GM12892 (cell line): Measurements from ENCODE around the gene FRAS1.
A peak's percentile ranks its signal among the peaks of the same experiment; 100 is the strongest.
"Not testable (repeated sequence)": the region's sequence is repeated elsewhere in the genome, so short reads cannot be mapped to it uniquely, and the experiment has no call there.

ENCODE experiments used
- DNase-seq: peaks from one replicate; pipeline ENCODE4 v3.0.0; 2011; ENCODE audit not compliant: insufficient read length
- FAIRE-seq: peaks from 2 replicates; lab custom pipeline; 2011; peaks lifted over from hg19 to GRCh38; lab: Jason Lieb, UNC
- POLR2A ChIP-seq: IDR thresholded peaks from 2 replicates; pipeline ENCODE4 v1.6.1; 2011; ENCODE audit warnings: low read depth, low read length, control low read depth
- POLR2AphosphoS5 ChIP-seq: IDR thresholded peaks from 2 replicates; pipeline ENCODE4 v1.6.1; 2011; ENCODE audit warnings: low read depth, low read length, control low read depth
- TAF1 ChIP-seq: IDR thresholded peaks from 2 replicates; pipeline ENCODE4 v1.6.1; 2011; ENCODE audit warnings: low read depth, mild to moderate bottlenecking, control low read depth, low read length, borderline replicate concordance

The FRAS1 gene

DNA sequence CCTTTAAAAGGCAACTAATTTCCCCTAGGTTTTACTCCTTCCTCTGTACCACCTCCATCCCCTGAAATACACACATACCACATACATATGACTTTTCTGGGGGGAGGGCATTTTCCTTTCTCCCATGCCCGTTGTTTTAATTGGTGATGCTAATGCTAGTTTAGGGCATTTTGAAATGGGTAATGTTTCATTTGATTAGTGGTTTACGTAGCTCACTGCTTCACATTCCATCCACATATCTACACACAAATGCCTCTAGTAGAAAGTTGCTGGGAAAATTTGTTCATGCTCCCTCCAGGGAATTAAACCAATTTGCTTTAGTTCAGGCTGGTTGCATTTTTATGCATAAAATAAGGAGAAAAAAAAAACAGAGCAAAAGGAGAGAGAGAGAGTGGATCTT is 231.2 kb downstream of the FRAS1 start:
- FAIRE-seq: no peak
- DNase-seq: no peak
- TF ChIP-seq POLR2AphosphoS5 (no peak), POLR2A (no peak), TAF1 (no peak)

DNA sequence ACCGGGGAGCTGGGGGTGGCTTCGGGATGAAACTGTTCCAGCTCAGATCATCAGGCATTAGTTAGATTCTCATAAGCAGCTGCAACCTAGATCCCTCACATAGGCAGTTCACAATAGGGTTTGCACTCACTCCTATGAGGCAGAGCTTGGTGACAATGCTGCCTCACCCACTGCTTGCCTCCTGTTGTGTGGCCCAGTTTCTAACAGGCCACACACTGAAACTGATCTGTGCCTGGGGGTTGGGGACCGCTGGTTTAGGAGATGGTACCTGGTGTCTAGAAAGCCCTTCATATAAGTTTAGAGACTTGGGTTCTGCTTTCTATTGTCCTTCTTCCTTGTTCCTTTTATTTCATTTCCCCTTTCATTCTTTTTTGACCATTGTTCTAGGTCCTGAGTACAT is 234.2 kb downstream of the FRAS1 start:
- DNase-seq (no peak), FAIRE-seq (no peak)
- no peak for TF ChIP-seq TAF1
- TF ChIP-seq POLR2A: no peak
- TF ChIP-seq POLR2AphosphoS5: no peak

DNA sequence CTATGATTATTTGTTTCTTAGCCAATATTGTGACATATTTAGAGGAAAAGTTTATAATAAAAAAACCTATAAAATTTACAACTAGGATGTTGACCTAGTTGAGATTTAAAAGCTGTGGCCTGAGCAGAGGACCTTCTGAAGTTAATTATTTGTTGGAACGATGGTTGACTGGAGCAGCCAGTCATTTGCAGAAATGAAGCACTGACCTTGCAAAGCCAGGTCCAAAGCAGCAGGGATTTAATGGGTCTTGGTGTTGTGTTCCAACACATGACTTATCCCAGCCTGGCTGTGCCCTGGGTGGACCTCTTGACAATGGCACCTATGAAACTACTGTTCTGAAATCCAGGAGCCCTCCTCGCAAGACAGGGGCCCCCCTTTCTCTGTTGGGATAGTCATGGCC is 235.2 kb downstream of the FRAS1 start:
- no peak for FAIRE-seq
- TF ChIP-seq POLR2A: no peak
- TF ChIP-seq POLR2AphosphoS5: no peak
- no peak for TF ChIP-seq TAF1
- DNase-seq: no peak

DNA sequence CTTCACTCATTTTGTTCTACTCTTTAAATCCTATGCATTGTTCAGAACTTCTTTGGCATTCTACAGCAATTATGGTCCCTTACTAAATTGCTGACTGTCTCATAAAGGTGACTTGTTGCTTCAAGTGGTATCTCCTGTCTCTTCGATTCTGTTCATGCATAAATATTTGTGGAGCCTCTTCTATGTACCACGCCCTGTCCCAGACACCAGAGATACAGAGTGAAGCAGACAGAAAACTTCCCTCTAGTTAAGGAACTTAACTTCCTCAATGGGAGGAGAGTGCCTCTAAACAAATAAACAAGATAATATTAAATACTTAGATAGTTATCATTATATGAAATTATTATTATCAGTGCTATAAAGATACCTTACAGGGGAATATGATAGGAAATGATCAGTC is 235.7 kb downstream of the FRAS1 start:
- DNase-seq: no peak
- TF ChIP-seq TAF1 (no peak), POLR2A (no peak), POLR2AphosphoS5 (no peak)
- FAIRE-seq: no peak

DNA sequence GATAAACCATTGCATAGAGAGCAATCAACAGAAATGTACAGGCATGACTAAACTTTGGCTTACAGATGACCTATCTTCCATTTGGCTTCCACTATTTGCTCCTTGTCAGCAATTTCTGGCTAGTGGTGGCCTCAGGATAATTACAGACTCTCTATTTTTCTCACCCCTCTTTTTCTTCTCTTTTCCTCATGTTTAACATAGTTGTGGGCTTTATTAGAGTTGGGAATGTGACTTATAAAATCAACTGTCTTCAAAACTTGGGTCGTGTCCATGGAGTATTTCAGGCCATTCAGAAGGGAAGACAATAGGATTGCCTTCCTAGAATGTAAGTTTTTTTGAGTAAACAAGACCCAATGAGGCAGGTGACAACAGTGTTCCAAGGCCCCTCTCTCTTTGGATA is 236.2 kb downstream of the FRAS1 start:
- DNase-seq (no peak), FAIRE-seq (no peak)
- no peak for TF ChIP-seq POLR2A

DNA sequence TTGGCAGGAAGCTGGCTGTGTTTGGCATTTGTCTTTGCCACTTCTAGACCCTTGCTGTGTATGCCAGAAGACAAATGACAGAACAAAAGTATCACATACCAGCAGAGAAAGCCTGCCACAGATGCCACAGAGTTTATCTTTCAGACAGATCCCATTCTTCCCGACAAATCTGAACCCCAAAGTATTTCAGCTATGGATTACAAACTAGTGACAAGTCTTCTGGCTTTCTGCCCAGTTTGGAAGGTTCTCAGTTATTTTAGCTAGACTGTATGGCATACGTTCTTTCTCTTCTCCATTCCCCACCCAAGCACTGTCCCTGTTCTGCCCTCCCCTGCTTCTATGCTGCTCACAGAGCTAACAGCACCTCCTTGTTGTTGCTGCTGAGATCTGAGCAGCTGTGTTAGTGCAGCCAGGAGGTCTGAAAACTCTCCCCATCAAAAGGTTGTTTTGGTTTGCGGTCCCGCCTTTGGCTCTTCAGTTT is 236.7 kb downstream of the FRAS1 start:
- no peak for FAIRE-seq
- no peak for TF ChIP-seq POLR2AphosphoS5
- no peak for TF ChIP-seq POLR2A
- no peak for DNase-seq

DNA sequence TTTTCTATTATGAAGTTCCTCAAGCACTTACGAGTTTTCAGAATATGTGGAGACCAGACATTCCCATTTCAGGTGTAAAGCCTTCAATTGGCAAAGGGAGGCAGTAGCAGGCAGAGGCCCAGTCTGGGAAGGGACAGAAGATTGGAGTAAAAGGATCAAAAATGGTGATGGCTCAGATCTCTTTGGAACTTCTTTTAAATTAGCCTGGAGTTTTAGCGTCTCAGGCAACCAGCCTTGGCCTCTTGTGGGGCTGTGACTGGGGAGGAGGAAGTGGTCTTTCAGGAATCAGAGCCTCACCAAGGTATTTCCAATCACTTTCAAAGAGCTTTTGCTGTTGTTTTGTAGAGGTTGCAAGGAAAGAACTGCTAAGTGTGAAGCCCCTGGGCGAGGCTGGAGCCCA is 239.1 kb downstream of the FRAS1 start:
- no peak for FAIRE-seq
- TF ChIP-seq TAF1 (no peak), POLR2AphosphoS5 (no peak), POLR2A (no peak)
- no peak for DNase-seq

DNA sequence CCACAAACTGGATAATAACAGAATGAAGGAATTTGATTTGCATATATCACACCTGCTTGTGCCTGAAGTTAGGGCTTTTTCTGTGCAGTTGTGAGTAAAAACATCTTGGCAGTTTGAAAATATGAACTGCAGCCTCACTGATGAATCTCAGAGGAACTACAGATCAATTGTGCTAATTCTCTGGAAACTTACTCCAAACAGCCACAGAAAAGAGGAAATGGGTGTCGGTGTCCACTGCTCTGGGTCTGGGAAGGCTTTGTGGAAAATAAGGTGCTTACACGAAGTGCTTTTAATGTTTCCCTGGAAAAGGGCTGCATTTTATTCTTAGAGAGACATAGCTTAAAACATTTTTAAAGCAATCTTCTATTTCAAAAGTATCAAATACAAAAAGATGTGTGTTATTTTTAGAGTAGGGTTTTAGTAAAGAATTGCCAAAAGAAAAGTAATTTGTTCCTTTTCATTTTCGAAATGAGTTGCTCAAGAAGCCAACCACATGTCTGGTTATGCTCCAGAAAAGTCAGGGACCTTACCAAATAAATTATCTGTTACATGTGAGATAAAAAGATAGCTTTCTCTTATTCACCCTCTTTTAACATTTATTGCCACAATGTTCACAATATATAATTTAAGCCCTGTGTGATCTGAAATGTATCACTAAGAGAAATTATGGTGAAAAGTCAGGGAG is 240.1 kb downstream of the FRAS1 start:
- TF ChIP-seq POLR2A: no peak
- TF ChIP-seq POLR2AphosphoS5: no peak
- TF ChIP-seq TAF1: no peak
- peak; percentile 14 for FAIRE-seq
- DNase-seq: no peak

DNA sequence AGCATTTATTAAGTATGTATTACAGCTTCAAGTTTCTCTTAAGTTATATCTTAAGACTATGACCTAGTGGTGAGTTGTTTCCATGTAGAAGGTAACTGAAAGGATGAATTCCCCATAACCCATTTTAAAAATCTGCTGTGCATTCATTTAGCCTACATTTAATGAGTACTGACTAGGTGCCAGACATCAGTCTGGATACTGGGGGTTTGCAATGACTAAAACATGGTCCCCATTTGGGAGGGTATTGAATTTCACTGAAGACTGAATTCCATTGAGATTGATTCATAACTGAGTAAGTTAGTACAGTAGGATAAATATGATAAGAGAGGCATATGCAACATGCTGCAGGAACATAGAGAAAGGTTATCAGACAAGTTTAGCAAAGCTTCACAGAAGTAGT is 241.5 kb downstream of the FRAS1 start:
- TF ChIP-seq POLR2A (no peak), TAF1 (no peak), POLR2AphosphoS5 (no peak)
- DNase-seq (no peak), FAIRE-seq (no peak)

DNA sequence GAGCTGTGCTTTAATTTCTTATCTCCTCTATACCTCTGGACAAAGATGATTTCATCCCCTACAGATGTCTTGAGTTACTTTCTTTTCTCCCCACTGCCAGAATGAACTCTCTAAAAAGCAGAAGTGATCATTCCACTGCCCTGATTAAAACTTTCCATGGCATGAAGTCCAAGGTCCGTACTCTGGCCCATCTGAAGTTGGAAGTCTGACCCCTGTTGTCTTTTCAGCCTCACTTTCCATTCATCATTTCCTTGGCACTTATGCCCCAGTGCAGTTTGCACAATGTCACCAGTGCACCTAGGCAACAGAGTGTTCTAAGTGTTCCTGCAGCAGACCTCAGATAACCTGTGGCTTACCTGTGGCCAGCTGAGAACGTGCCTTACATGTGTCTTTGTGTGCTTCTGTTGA is 242.4 kb downstream of the FRAS1 start:
- TF ChIP-seq TAF1 (no peak), POLR2A (no peak), POLR2AphosphoS5 (no peak)
- no peak for DNase-seq
- FAIRE-seq: no peak

DNA sequence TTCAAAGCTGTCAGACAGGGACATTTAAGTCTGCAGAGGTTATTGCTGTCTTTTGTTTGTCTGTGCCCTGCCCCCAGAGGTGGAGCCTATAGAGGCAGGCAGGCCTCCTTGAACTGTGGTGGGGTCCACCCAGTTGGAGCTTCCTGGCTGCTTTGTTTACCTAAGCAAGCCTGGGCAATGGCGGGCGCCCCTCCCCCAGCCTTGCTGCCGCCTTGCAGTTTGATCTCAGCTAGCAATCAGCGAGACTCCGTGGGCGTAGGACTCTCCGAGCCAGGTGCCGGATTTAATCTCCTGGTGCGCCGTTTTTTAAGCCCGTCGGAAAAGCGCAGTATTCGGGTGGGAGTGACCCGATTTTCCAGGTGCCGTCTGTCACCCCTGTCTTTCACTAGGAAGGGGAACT is 250.1 kb downstream of the FRAS1 start:
- not testable (repeated sequence) for FAIRE-seq, DNase-seq

DNA sequence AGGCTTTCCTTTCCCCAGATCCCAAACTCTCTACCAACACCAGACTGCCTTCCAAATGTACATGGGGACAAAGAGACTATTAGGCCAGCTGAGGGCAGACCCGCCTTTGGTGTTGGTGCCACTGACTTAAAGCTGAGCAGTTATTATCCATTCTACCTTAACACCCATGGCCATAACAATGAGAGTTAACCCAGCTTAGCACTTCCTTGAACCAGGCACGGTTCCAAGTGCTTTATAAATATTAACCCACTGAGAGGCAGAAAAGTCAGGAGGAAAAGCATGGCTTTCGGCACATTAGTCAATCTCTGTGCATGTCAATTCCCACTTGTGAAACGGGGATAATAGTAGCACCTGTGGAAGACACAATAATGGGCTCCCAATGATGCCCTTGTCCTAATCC is 251.4 kb downstream of the FRAS1 start:
- no peak for DNase-seq
- no peak for TF ChIP-seq TAF1
- TF ChIP-seq POLR2AphosphoS5: no peak
- TF ChIP-seq POLR2A: no peak
- FAIRE-seq: no peak

DNA sequence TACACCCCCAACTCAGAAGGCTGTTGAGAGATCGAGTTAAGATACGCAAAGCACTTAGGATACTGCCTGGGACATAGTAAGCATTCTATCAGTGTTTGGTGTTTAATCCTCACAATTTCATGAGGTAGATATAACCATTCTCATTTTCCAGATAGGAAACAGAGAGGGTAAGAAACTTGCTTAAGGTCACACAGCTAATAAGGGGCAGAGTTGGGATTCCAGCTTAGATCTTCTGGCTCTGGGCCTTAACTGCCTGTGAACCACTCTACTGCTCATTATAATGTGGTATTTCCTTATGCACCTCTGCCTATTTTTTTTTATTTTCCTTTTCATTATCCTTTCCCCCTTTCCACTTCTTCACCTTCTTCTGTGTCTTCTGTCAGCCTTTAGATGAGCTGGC is 252.2 kb downstream of the FRAS1 start:
- FAIRE-seq (no peak), DNase-seq (no peak)
- TF ChIP-seq POLR2A (no peak), POLR2AphosphoS5 (no peak), TAF1 (no peak)
